ENCODE data around the gene PDZD11. TPM values are rescaled to one million over a fixed set of nuclear protein-coding genes. Genes with fewer than 3 reads are reported as not detected.

Gene PDZD11
- total RNA-seq, 1 experiment from 2014 or later = 30.6 TPM

- H3K4me2 ChIP-seq (ENCODE audit: insufficient read depth, insufficient read length, low read length) = no peak overlapping the region
- H3K4ac ChIP-seq (ENCODE audit: low read depth, low read length) = no peak overlapping the region
- H3K36me3 Mint-ChIP-seq (ENCODE audit: insufficient read depth in 1 of 3, low read depth in 3 of 3) = peaks cover 2 to 36% (median 26%) of the 10 kb centered on the region in 3 experiments
- H2AFZ ChIP-seq (ENCODE audit: low read length) = no peak overlapping the region
- H4K5ac ChIP-seq (ENCODE audit: insufficient read length, low read depth, low read length) = no peak overlapping the region
- no peak overlapping the region for H3K27ac ChIP-seq (ENCODE audit: insufficient read length, low read depth, low read length)
- H2AK5ac ChIP-seq (ENCODE audit: insufficient read length, low read length) = no peak overlapping the region
- no peaks in the 10 kb centered on the region for H3K27me3 Mint-ChIP-seq (ENCODE audit: low read depth)
- no peak overlapping the region for H2BK15ac ChIP-seq (ENCODE audit: low read depth, low read length)
- H3K23ac ChIP-seq (ENCODE audit: insufficient read length, low read depth, low read length) = no peak overlapping the region
- H4K8ac ChIP-seq (replicated peaks; ENCODE audit: insufficient read length, low read depth, low read length) = no peak overlapping the region
- no peak overlapping the region for H3K56ac ChIP-seq (ENCODE audit: insufficient read length, low read depth, low read length)
- no peak overlapping the region for H2BK20ac ChIP-seq (ENCODE audit: low read depth, low read length, poor library complexity, severe bottlenecking)
- H3K4me1 ChIP-seq (ENCODE audit: insufficient read depth, low read length) = no peaks in the 10 kb centered on the region
- no peaks in the 10 kb centered on the region for H3K23me2 ChIP-seq (ENCODE audit: insufficient read length, low read depth, low read length, poor library complexity, severe bottlenecking)
- no peak overlapping the region for H3K4me3 Mint-ChIP-seq
- H2BK120ac ChIP-seq (ENCODE audit: low read depth, low read length, poor library complexity, severe bottlenecking) = no peak overlapping the region
- H3K9ac ChIP-seq (ENCODE audit: extremely low read depth, insufficient read length, low read length) = no peak overlapping the region
- no peak overlapping the region for H3K18ac ChIP-seq (ENCODE audit: insufficient read length, low read depth, low read length)
- H2BK5ac ChIP-seq (ENCODE audit: insufficient read length, low read length) = no peak overlapping the region
- H4K20me1 ChIP-seq (ENCODE audit: control insufficient read depth, insufficient read depth, insufficient read length) = no peaks in the 10 kb centered on the region
- WGBS (ENCODE audit: extremely low coverage, insufficient read length, low lambda C conversion rate) = 100% methylated on average over 2 of the region's 5 CpGs
- no peak overlapping the region for H3K27ac Mint-ChIP-seq
- H2BK12ac ChIP-seq (ENCODE audit: insufficient read length, low read depth, low read length) = no peak overlapping the region
- H3K27me3 ChIP-seq (ENCODE audit: insufficient read depth, low read length) = no peaks in the 10 kb centered on the region
- H3K79me2 ChIP-seq (ENCODE audit: insufficient read depth, low read length) = no peaks in the 10 kb centered on the region
- H3K79me1 ChIP-seq (ENCODE audit: insufficient read depth, low read depth, low read length, poor library complexity, severe bottlenecking) = no peaks in the 10 kb centered on the region
- DNase-seq = no peak
- H3T11ph ChIP-seq (ENCODE audit: low read length) = no peak overlapping the region
- no peak overlapping the region for H3K14ac ChIP-seq (ENCODE audit: insufficient read depth, low read length)
- TF ChIP-seq CTCF (conservative IDR thresholded peaks at IDR 0.05) = no peak
- H3K4me1 Mint-ChIP-seq = peaks cover 9 to 14% of the 10 kb centered on the region in 2 experiments
- H3K9me3 ChIP-seq (ENCODE audit: control insufficient read depth, low read depth, low read length) = peaks cover 3% of the 10 kb centered on the region
- H4K91ac ChIP-seq (ENCODE audit: insufficient read length, low read depth, low read length) = no peak overlapping the region
- peaks cover 45 to 56% of the 10 kb centered on the region in 2 experiments for H3K9me3 Mint-ChIP-seq
Observed at GRCh38 chrX:70293621-70294020, 3.9 kb upstream of the PDZD11 start.
